Activated naive CD4-positive, alpha-beta T cell treated with anti-CD3 and anti-CD28 coated beads, Interleukin-2, amount 10 ng/mL, durations not matched to agents 5 hours and 36 hours (primary cell): ENCODE measurements around the gene CLDN19. TPM values are rescaled to one million over a fixed set of nuclear protein-coding genes. Genes with fewer than 3 reads are reported as not detected.

Experiments used
- total RNA-seq, 2 experiments: library from RNA; stranded (reverse); gene quantifications; one replicate each; pipeline ENCODE4 v1.2.3, GENCODE V29; 2021

CLDN19 gene
- total RNA-seq: not detected

GRCh38 chr1:42739753-42740700 lies at the start of gene CLDN19:
CLDN19 (minus strand) TSS chr1:42740236; CDS start chr1:42740063, 173 bp downstream.

GRCh38 chr1:42784946-42785693 lies 45.1 kb upstream of the CLDN19 start, which contains the start of gene TMEM269:
TMEM269 (plus strand) TSS chr1:42784991; CDS start chr1:42789894, 4,903 bp downstream.

GRCh38 chr1:42766741-42767509 lies 26.9 kb upstream of the CLDN19 start, which contains the start of the genes C1orf50 and P3H1:
C1orf50 (plus strand) TSS chr1:42767249; CDS start chr1:42767312, 63 bp downstream.
P3H1 (minus strand) TSS chr1:42767028; CDS start chr1:42766971, 57 bp downstream.

Other genes with a start within 250 kb of the CLDN19 start
- gene PPIH, start 81.8 kb downstream of the CLDN19 start, total RNA-seq: 10 to 100 TPM; 79.6 to 82.2 TPM
- 100 to 1,000 TPM; 519 to 535 TPM for gene YBX1, start 57.8 kb downstream of the CLDN19 start, total RNA-seq
- 10 to 100 TPM; 35.9 to 39.4 TPM for gene P3H1, start 26.8 kb upstream of the CLDN19 start, total RNA-seq
- gene C1orf50, start 27.0 kb upstream of the CLDN19 start, total RNA-seq: 1 to 10 TPM; 8.3 to 9.3 TPM
- under 1 TPM; 0.26 to 0.30 TPM for gene TMEM269, start 44.8 kb upstream of the CLDN19 start, total RNA-seq
- gene ERMAP, start 76.9 kb upstream of the CLDN19 start, total RNA-seq: 1 to 10 TPM; 8.0 TPM
- 10 to 100 TPM; 23.0 to 24.0 TPM for gene SVBP, start 77.2 kb upstream of the CLDN19 start, total RNA-seq
- 1 to 10 TPM; 9.6 TPM for gene ZNF691, start 106.4 kb upstream of the CLDN19 start, total RNA-seq
- 100 to 1,000 TPM; 101 to 107 TPM for gene SLC2A1, start 218.6 kb upstream of the CLDN19 start, total RNA-seq